Astrocyte (in vitro differentiated cells and primary cell): Measurements from ENCODE around the gene CACNG7. TPM values are rescaled to one million over a fixed set of nuclear protein-coding genes. Genes with fewer than 3 reads are reported as not detected.

Experiments used
- DNase-seq: peaks from one replicate; pipeline ENCODE4 v3.0.0-alpha.2; 2010; ENCODE audit warnings: low read depth
- FAIRE-seq: peaks from 2 replicates; lab custom pipeline; 2011; peaks lifted over from hg19 to GRCh38; lab: Jason Lieb, UNC
- H2AFZ ChIP-seq: 2 replicates; pipeline ENCODE4 v1.6.0; 2012; ENCODE audit warnings: low read depth, low read length, inconsistent platforms
- H3K27ac ChIP-seq: 2 replicates; pipeline ENCODE4 v1.5.1; 2011; ENCODE audit warnings: low read depth, low read length, inconsistent platforms
- H3K27me3 ChIP-seq: 2 replicates; pipeline ENCODE4 v1.6.0; 2011; ENCODE audit warnings: low read length, inconsistent platforms; ENCODE audit not compliant: insufficient read depth
- H3K36me3 ChIP-seq: 2 replicates; pipeline ENCODE4 v1.5.1; 2011; ENCODE audit warnings: low read length, inconsistent platforms; ENCODE audit not compliant: insufficient read depth
- H3K4me1 ChIP-seq: 2 replicates; pipeline ENCODE4 v1.5.1; 2011; ENCODE audit warnings: low read length, inconsistent platforms; ENCODE audit not compliant: insufficient read depth
- H3K4me2 ChIP-seq: 2 replicates; pipeline ENCODE4 v1.6.0; 2012; ENCODE audit warnings: low read length, inconsistent platforms
- H3K4me3 ChIP-seq: 2 replicates; pipeline ENCODE4 v1.5.1; 2011; ENCODE audit warnings: low read depth, mild to moderate bottlenecking, low read length, inconsistent platforms; ENCODE audit not compliant: insufficient read depth
- H3K79me2 ChIP-seq: 2 replicates; pipeline ENCODE4 v1.6.0; 2012; ENCODE audit warnings: mild to moderate bottlenecking, low read length, inconsistent platforms; ENCODE audit not compliant: insufficient read depth
- H3K9ac ChIP-seq: 2 replicates; pipeline ENCODE4 v1.6.0; 2012; ENCODE audit warnings: mild to moderate bottlenecking, low read length, inconsistent platforms
- H3K9me3 ChIP-seq: 2 replicates; pipeline ENCODE4 v1.5.1; 2012; ENCODE audit warnings: low read depth, mild to moderate bottlenecking, low read length, inconsistent platforms; ENCODE audit not compliant: insufficient read depth
- H4K20me1 ChIP-seq: 2 replicates; pipeline ENCODE4 v1.6.0; 2012; ENCODE audit warnings: low read length, inconsistent platforms; ENCODE audit not compliant: insufficient read depth
- H3K27ac Mint-ChIP-seq: one replicate; pipeline ENCODE4 v1.8.0; 2021; ENCODE audit warnings: mild to moderate bottlenecking, mixed read lengths; ENCODE audit not compliant: unreplicated experiment
- H3K27me3 Mint-ChIP-seq: one replicate; pipeline ENCODE4 v1.8.0; 2021; ENCODE audit warnings: low read depth, mixed read lengths; ENCODE audit not compliant: unreplicated experiment
- H3K36me3 Mint-ChIP-seq: one replicate; pipeline ENCODE4 v1.8.0; 2021; ENCODE audit warnings: low read depth, mixed read lengths; ENCODE audit not compliant: unreplicated experiment
- H3K4me1 Mint-ChIP-seq: one replicate; pipeline ENCODE4 v1.8.0; 2021; ENCODE audit warnings: low read depth, mixed read lengths; ENCODE audit not compliant: unreplicated experiment
- H3K4me3 Mint-ChIP-seq: one replicate; pipeline ENCODE4 v1.8.0; 2021; ENCODE audit warnings: mild to moderate bottlenecking, moderate library complexity, mixed read lengths; ENCODE audit not compliant: unreplicated experiment
- H3K9me3 Mint-ChIP-seq: one replicate; pipeline ENCODE4 v1.8.0; 2021; ENCODE audit warnings: mild to moderate bottlenecking, mixed read lengths; ENCODE audit not compliant: unreplicated experiment
- EZH2 ChIP-seq: IDR thresholded peaks from 2 replicates; pipeline ENCODE4 v1.6.1; 2012; ENCODE audit warnings: mild to moderate bottlenecking, low read length, inconsistent platforms; ENCODE audit not compliant: insufficient read depth
- total RNA-seq: library from RNA; stranded (reverse); gene quantifications from 2 replicates; pipeline ENCODE4 v1.2.1, GENCODE V29; 2021
- TF ChIP-seq, protein P1 (sequence below): IDR thresholded peaks from 2 replicates; pipeline ENCODE4 v1.5.1; 2011; ENCODE audit warnings: low read depth, mild to moderate bottlenecking, inconsistent platforms, low read length, moderate library complexity; ENCODE audit not compliant: insufficient read depth

The CACNG7 gene
- total RNA-seq, 1 donor from 2014 or later: 3.5 TPM

DNA sequence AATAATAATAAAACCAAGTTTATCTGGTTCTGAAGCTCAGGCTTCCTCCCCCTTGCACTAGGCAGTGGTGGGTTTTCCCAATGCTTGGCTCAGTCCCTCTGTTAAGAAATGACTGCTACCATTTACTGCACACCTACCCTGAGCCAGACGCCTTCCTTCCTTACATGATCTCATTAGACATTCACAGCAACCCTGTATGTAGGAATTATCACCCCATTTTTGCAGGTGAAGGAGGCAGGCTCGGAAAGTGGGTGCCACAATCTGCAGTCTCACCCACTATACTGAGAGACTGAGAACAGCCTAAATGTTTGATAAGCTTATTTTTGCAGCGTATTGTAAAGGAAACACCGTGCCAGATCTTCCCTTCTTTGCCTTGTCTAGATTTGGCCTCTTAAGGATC is 35.3 kb downstream of the CACNG7 start:
- H3K36me3 ChIP-seq: no peaks in the 10 kb centered on the region
- no peak for DNase-seq
- H3K27ac ChIP-seq: no peak overlapping the region
- H3K27ac Mint-ChIP-seq: no peak overlapping the region
- peaks cover 4% of the 10 kb centered on the region for H3K9me3 Mint-ChIP-seq
- FAIRE-seq: no peak
- H3K4me1 ChIP-seq: no peaks in the 10 kb centered on the region
- no peak for TF ChIP-seq EZH2
- TF ChIP-seq, protein P1, sequence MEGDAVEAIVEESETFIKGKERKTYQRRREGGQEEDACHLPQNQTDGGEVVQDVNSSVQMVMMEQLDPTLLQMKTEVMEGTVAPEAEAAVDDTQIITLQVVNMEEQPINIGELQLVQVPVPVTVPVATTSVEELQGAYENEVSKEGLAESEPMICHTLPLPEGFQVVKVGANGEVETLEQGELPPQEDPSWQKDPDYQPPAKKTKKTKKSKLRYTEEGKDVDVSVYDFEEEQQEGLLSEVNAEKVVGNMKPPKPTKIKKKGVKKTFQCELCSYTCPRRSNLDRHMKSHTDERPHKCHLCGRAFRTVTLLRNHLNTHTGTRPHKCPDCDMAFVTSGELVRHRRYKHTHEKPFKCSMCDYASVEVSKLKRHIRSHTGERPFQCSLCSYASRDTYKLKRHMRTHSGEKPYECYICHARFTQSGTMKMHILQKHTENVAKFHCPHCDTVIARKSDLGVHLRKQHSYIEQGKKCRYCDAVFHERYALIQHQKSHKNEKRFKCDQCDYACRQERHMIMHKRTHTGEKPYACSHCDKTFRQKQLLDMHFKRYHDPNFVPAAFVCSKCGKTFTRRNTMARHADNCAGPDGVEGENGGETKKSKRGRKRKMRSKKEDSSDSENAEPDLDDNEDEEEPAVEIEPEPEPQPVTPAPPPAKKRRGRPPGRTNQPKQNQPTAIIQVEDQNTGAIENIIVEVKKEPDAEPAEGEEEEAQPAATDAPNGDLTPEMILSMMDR: no peak
- no peak overlapping the region for H3K4me2 ChIP-seq
- H3K4me3 ChIP-seq: no peak overlapping the region
- H3K79me2 ChIP-seq: no peaks in the 10 kb centered on the region
- no peaks in the 10 kb centered on the region for H3K4me1 Mint-ChIP-seq
- H3K4me3 Mint-ChIP-seq: no peak overlapping the region
- H3K9ac ChIP-seq: no peak overlapping the region
- peaks cover 2% of the 10 kb centered on the region for H3K36me3 Mint-ChIP-seq
- no peak overlapping the region for H2AFZ ChIP-seq
- H3K27me3 Mint-ChIP-seq: peaks cover 44% of the 10 kb centered on the region
- H3K9me3 ChIP-seq: no peaks in the 10 kb centered on the region
- no peaks in the 10 kb centered on the region for H4K20me1 ChIP-seq
- H3K27me3 ChIP-seq: peaks cover 12% of the 10 kb centered on the region

DNA sequence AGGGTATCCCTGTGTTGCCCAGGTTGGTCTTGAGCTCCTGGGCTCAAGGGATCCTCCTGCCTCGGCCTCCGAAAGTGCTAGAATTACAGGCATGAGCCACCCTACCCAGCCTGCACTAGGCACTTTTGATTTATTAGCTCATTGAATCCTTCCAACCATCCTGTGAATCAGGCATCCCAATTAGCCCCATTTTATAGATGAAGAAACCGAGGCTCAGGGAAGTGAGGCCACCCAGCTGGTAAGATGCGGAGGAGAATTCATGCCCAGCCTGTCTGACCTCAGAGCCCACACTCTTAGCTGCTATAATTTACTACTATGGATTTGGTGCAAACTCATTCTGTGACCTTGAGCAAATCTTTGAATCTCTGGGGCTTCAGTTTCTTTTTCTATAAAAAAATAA is 35.9 kb downstream of the CACNG7 start:
- DNase-seq (no peak), FAIRE-seq (no peak)
- Mint-ChIP-seq H3K27me3 (peaks cover 44% of the 10 kb centered on the region), H3K4me1 (no peaks in the 10 kb centered on the region), H3K36me3 (peaks cover 2% of the 10 kb centered on the region), H3K27ac (no peak overlapping the region), H3K4me3 (no peak overlapping the region), H3K9me3 (peaks cover 4% of the 10 kb centered on the region)
- no peak overlapping the region for H3K9ac ChIP-seq
- H3K4me3 ChIP-seq: no peak overlapping the region
- no peak overlapping the region for H3K4me2 ChIP-seq
- H3K36me3 ChIP-seq: no peaks in the 10 kb centered on the region
- no peaks in the 10 kb centered on the region for H3K9me3 ChIP-seq
- no peaks in the 10 kb centered on the region for H4K20me1 ChIP-seq
- H3K4me1 ChIP-seq: no peaks in the 10 kb centered on the region
- no peaks in the 10 kb centered on the region for H3K79me2 ChIP-seq
- H2AFZ ChIP-seq: no peak overlapping the region
- no peak overlapping the region for H3K27ac ChIP-seq
- TF ChIP-seq, protein P1: no peak
- TF ChIP-seq EZH2: no peak
- H3K27me3 ChIP-seq: peaks cover 12% of the 10 kb centered on the region

DNA sequence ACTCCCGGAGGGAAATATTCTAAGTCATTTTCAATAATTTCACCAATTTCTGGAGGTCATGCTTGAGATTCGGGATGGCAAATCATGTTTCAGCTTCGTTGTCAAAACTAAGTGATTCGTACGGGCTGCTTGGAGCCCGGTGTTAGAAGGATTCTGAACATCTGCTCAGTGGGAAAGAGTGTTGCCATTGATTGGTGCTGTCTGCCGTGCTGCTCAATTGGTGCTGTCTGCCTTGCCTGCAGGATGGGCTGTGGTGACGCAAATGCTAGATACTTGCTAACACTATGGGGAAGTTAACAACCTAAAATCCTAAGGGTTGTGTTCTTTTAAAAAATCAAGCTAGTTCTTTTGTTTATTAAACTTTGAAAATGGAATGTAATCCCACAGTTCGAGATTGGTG is 36.4 kb downstream of the CACNG7 start:
- FAIRE-seq: no peak
- H3K27ac ChIP-seq: no peak overlapping the region
- H3K9ac ChIP-seq: no peak overlapping the region
- H4K20me1 ChIP-seq: no peaks in the 10 kb centered on the region
- no peak overlapping the region for H3K4me2 ChIP-seq
- peak; percentile 7 for DNase-seq
- H2AFZ ChIP-seq: no peak overlapping the region
- H3K27me3 Mint-ChIP-seq: peaks cover 40% of the 10 kb centered on the region
- no peaks in the 10 kb centered on the region for H3K9me3 ChIP-seq
- H3K4me3 Mint-ChIP-seq: no peak overlapping the region
- no peaks in the 10 kb centered on the region for H3K79me2 ChIP-seq
- no peak overlapping the region for H3K4me3 ChIP-seq
- H3K4me1 ChIP-seq: no peaks in the 10 kb centered on the region
- peaks cover 2% of the 10 kb centered on the region for H3K36me3 Mint-ChIP-seq
- no peak overlapping the region for H3K27ac Mint-ChIP-seq
- no peaks in the 10 kb centered on the region for H3K36me3 ChIP-seq
- peaks cover 2% of the 10 kb centered on the region for H3K9me3 Mint-ChIP-seq
- TF ChIP-seq, protein P1: no peak
- TF ChIP-seq EZH2: no peak
- peaks cover 12% of the 10 kb centered on the region for H3K27me3 ChIP-seq
- no peaks in the 10 kb centered on the region for H3K4me1 Mint-ChIP-seq
